Prostate gland (tissue), 2 donors: Measurements from ENCODE around the gene HIBADH.

Source experiments
- POLR2A ChIP-seq: fragments of 450-650 bp; IDR thresholded peaks from one replicate; pipeline ENCODE4 v1.6.1; 2016; ENCODE audit warnings: antibody characterized with exemption, mild to moderate bottlenecking
- POLR2AphosphoS5 ChIP-seq: sonication (generic); formaldehyde crosslinking; IDR thresholded peaks from one replicate; pipeline ENCODE4 v1.6.1; 2017; ENCODE audit warnings: antibody characterized with exemption
- TF ChIP-seq, protein P1 (sequence below), 4 experiments: fragments of 200-600 bp in 2 of 4; fragments of 450-650 bp in 2 of 4; sonication (generic) in 2 of 4; IDR thresholded peaks; 1 replicate in 3 of 4; 2 replicates in 1 of 4; pipeline ENCODE4 v1.5.1; 2016 to 2019; ENCODE audit warnings: antibody characterized with exemption in 4 of 4, mild to moderate bottlenecking in 2 of 4, moderate library complexity in 2 of 4

DNA sequence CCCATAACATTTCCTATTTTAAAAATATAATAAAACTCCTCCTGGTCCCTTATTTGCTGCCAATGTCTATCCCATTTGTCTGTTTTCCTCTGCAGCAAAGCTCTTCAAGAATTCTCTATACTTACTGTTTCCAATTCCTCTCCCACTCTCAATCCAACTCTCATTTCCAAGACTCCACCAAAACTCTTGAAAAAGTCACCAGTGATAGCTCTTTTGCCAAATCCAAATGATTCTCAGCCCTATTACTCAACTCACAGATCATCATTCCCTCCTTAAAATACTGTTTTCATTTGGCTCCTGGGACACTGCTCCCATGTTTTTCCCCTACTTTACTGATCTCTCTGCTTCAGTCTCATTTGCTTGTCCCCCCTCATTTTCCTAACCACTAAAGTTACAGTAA lies 139.4 kb downstream of the HIBADH start:
- TF ChIP-seq, protein P1, sequence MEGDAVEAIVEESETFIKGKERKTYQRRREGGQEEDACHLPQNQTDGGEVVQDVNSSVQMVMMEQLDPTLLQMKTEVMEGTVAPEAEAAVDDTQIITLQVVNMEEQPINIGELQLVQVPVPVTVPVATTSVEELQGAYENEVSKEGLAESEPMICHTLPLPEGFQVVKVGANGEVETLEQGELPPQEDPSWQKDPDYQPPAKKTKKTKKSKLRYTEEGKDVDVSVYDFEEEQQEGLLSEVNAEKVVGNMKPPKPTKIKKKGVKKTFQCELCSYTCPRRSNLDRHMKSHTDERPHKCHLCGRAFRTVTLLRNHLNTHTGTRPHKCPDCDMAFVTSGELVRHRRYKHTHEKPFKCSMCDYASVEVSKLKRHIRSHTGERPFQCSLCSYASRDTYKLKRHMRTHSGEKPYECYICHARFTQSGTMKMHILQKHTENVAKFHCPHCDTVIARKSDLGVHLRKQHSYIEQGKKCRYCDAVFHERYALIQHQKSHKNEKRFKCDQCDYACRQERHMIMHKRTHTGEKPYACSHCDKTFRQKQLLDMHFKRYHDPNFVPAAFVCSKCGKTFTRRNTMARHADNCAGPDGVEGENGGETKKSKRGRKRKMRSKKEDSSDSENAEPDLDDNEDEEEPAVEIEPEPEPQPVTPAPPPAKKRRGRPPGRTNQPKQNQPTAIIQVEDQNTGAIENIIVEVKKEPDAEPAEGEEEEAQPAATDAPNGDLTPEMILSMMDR (IDR thresholded peaks at IDR 0.05) = no peak
- TF ChIP-seq POLR2AphosphoS5 (no peak), POLR2A (no peak)
